ENCODE data around the gene S1PR3. TPM values are rescaled to one million over a fixed set of nuclear protein-coding genes. Genes with fewer than 3 reads are reported as not detected.

The S1PR3 gene
- total and polyA plus RNA-seq, 12 donors, result 10.0 to 108 (median 61.6) TPM

DNA sequence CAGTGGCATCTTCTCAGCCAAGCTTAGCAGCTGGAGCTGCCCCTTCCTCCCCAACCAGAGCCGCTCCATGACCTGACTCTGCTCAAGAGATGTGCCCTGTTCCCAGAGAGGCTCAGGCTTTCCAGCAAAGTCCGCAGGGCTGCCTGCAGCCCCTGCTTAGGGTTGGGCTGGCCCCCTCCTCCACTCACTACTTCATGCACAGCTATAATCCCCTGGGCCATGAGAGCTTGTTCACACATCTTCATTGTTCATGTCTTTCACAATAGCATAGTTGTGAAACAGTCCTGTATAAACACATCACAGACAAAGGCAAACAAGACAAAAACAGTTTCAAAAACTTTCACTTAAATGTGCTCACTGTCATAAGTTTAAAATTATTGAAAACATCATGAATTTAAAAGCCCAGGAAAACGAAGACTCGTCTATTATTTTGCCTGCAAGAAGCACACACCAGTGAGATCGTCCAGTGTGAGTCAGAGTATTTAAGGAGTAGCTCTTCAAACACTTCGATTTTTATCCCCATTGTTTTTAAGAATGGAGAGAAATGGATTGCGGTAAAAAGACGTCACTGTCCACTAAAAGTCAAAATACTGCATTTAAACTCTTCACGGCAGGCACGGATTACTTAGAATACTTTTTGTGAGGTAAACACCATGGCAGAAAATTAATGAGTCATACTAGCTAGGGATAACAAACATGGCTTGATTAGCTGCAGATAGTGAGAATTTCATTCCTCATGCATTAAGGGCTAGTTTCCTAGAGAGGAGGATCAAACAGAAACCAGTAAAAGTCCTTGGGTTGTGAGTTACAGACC lies 40.7 kb upstream of the S1PR3 start:
- H3K27ac ChIP-seq, result peak overlapping the region in 1 of 5 donors; percentile 36
- no peak overlapping the region for H3K4me3 ChIP-seq
- no peaks in the 10 kb centered on the region for H3K9me3 ChIP-seq (replicated peaks in 1 of 3)
- H3K36me3 ChIP-seq (replicated peaks in 1 of 2), result no peaks in the 10 kb centered on the region
- 69 to 75% (median 73%) methylated on average over 10 of the region's 10 CpGs for WGBS, 4 donors
- no peak for DNase-seq
- TF ChIP-seq, protein P1, sequence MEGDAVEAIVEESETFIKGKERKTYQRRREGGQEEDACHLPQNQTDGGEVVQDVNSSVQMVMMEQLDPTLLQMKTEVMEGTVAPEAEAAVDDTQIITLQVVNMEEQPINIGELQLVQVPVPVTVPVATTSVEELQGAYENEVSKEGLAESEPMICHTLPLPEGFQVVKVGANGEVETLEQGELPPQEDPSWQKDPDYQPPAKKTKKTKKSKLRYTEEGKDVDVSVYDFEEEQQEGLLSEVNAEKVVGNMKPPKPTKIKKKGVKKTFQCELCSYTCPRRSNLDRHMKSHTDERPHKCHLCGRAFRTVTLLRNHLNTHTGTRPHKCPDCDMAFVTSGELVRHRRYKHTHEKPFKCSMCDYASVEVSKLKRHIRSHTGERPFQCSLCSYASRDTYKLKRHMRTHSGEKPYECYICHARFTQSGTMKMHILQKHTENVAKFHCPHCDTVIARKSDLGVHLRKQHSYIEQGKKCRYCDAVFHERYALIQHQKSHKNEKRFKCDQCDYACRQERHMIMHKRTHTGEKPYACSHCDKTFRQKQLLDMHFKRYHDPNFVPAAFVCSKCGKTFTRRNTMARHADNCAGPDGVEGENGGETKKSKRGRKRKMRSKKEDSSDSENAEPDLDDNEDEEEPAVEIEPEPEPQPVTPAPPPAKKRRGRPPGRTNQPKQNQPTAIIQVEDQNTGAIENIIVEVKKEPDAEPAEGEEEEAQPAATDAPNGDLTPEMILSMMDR (IDR thresholded peaks at IDR 0.05), result no peak
- no peak for TF ChIP-seq POLR2A (IDR thresholded peaks at IDR 0.05)
- intact Hi-C loops (cut with DNase I), result no loop called here
- H3K27me3 ChIP-seq, result no peaks in the 10 kb centered on the region
- peaks cover 0 to 13% of the 10 kb centered on the region in 2 donors for H3K4me1 ChIP-seq (replicated peaks in 1 of 2)

DNA sequence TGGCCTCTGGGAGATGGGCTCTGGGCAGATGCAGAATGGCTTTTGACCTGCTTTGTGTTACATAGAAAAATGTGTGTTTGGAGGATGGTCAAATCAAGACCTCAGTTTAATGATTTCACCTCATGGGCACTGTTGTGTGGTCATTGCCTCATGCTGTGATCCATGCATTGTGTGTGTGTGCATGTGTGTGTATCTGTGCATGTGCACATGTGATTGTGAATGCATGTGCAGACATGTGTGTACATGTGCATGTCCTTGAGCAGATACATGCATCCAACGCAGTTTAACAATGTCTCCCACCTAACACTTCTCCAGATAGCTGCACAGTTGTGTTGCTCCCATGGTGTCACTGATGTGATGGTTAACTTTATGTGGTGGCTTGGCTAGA lies 40.1 kb upstream of the S1PR3 start:
- Histone ChIP-seq H3K9me3 (replicated peaks in 1 of 3) (no peaks in the 10 kb centered on the region), H3K27me3 (no peaks in the 10 kb centered on the region), H3K27ac (peak overlapping the region in 1 of 5 donors; percentile 36), H3K36me3 (replicated peaks in 1 of 2) (no peaks in the 10 kb centered on the region), H3K4me3 (no peak overlapping the region), H3K4me1 (replicated peaks in 1 of 2) (peaks cover 0 to 13% of the 10 kb centered on the region in 2 donors)
- no peak for DNase-seq
- intact Hi-C loops (cut with DNase I), result no loop called here
- WGBS, 4 donors, result 82 to 100% (median 85%) methylated on average over 1 of the region's 1 CpG
- no peak for TF ChIP-seq POLR2A (IDR thresholded peaks at IDR 0.05)
- TF ChIP-seq, protein P1 (IDR thresholded peaks at IDR 0.05), result no peak

DNA sequence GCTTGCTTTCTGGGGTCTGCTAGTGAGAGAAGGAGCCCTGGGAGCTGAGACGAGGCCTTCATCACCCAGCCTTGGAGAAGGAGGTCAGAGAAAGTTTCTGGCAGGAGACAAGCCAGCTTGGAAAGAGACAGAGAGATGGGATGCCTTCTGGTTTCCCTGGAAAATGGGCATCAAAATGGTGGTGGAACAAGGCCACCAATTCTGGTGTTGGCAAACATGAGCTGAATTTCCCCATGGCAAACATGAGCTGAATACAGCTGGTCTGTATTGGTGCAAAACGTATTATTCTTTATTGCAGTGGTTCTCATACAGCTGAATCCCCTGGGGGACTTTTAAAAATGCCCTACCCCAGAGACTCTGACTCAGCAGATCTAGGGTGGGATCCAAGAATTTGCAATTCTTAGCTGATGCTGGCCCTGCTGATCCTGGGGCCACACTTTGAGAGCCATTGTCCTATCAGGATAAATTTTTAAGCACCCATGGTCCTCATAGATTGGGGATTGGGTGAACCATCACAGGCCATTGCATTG lies 39.1 kb upstream of the S1PR3 start:
- H3K27ac ChIP-seq, result no peak overlapping the region
- peaks cover 0 to 13% of the 10 kb centered on the region in 2 donors for H3K4me1 ChIP-seq (replicated peaks in 1 of 2)

DNA sequence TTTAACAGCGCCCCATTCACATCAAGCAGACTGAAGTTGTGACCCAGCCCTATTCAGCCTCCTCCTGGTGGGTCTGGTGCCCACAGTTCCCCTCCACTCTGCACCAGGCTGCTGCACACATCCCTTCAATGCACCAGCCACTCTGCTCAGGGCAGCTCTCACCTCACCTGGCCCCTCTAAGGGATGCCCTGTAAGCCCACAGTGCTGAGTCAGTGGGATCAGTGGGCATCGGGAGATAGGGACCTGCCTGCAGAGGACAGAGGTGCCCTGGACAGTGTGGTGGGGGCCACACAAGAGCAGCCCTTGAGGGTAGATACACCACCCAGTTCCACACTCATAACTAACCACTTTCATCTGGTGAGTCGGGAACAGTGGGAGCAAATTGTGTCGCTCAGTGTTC lies 38.3 kb upstream of the S1PR3 start:
- DNase-seq, result no peak
- no peak overlapping the region for H3K4me3 ChIP-seq
- H3K9me3 ChIP-seq (replicated peaks in 1 of 3), result no peaks in the 10 kb centered on the region
- intact Hi-C loops (cut with DNase I), result no loop called here
- WGBS, 4 donors, result 84 to 91% (median 88%) methylated on average over 1 to 4 of the region's 4 CpGs
- H3K4me1 ChIP-seq (replicated peaks in 1 of 2), result peaks cover 0 to 13% of the 10 kb centered on the region in 2 donors
- no peaks in the 10 kb centered on the region for H3K36me3 ChIP-seq (replicated peaks in 1 of 2)
- TF ChIP-seq POLR2A (IDR thresholded peaks at IDR 0.05), result no peak
- TF ChIP-seq, protein P1 (IDR thresholded peaks at IDR 0.05), result no peak
- peak overlapping the region in 1 of 5 donors; percentile 46 for H3K27ac ChIP-seq
- H3K27me3 ChIP-seq, result no peaks in the 10 kb centered on the region

More for the DNA sequence above, 39.1 kb upstream of the S1PR3 start:
- no peak for TF ChIP-seq POLR2A (IDR thresholded peaks at IDR 0.05)
- TF ChIP-seq, protein P1 (IDR thresholded peaks at IDR 0.05), result no peak
- H3K36me3 ChIP-seq (replicated peaks in 1 of 2), result no peaks in the 10 kb centered on the region
- no peaks in the 10 kb centered on the region for H3K27me3 ChIP-seq
- H3K4me3 ChIP-seq, result no peak overlapping the region
- intact Hi-C loops (cut with DNase I), result no loop called here
- no peaks in the 10 kb centered on the region for H3K9me3 ChIP-seq (replicated peaks in 1 of 3)
- no peak for DNase-seq
- 73 to 91% (median 87%) methylated on average over 2 of the region's 2 CpGs for WGBS, 4 donors
